ENCODE results near the gene ZNF358.

DNA sequence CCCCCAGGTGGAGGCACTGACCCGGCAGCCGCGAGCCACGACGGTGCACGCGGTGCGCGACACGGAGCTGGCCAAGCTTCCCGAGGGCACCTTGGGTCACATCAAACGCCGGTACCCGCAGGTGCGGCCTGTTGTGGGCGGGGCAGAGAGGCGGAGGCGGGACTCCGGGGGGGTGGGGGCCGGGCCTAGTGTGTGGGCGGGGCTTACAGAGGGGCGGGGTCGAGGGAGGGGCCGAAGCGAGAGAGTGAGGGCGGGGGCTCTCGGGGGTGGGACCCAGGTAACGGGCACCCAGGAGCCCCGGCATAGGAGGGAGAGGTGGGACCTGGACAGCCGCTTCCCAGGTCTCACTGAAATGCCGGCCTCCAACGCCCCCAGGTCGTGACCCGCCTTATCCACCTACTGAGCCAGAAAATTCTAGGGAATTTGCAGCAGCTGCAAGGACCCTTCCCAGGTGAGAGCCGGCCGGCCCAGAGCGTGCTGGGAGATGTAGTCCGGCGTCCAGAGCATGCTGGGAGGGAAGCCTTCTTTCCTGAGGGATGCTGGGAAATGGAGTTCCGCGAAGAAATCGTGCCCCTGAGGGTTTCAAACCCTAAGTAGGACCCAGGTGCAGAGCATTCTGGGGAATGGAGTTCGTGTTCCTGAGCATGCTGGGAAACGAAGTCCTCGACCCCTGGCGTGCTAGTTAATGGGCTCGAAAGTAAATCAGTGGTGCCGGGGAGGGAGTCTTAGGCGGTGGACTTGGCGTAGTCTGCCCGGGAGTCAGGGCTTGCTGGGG, 35.3 kb downstream of the ZNF358 start:
- TF ChIP-seq, protein P1, sequence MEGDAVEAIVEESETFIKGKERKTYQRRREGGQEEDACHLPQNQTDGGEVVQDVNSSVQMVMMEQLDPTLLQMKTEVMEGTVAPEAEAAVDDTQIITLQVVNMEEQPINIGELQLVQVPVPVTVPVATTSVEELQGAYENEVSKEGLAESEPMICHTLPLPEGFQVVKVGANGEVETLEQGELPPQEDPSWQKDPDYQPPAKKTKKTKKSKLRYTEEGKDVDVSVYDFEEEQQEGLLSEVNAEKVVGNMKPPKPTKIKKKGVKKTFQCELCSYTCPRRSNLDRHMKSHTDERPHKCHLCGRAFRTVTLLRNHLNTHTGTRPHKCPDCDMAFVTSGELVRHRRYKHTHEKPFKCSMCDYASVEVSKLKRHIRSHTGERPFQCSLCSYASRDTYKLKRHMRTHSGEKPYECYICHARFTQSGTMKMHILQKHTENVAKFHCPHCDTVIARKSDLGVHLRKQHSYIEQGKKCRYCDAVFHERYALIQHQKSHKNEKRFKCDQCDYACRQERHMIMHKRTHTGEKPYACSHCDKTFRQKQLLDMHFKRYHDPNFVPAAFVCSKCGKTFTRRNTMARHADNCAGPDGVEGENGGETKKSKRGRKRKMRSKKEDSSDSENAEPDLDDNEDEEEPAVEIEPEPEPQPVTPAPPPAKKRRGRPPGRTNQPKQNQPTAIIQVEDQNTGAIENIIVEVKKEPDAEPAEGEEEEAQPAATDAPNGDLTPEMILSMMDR (IDR thresholded peaks at IDR 0.05): peak in 1 of 3 experiments; percentile 8
- peak; percentile 20 to 77 for TF ChIP-seq POLR2AphosphoS5 (IDR thresholded peaks at IDR 0.05)

All from esophagus muscularis mucosa (tissue), 3 donors.